Liver (tissue), 9 donors: ENCODE data around the gene ANGPTL7. TPM values are rescaled to one million over a fixed set of nuclear protein-coding genes. Genes with fewer than 3 reads are reported as not detected.

Source experiments
- DNase-seq: peaks from one replicate; pipeline ENCODE4 v3.0.0-alpha.2; 2017; ENCODE audit warnings: low spot score
- H3K27ac ChIP-seq, 2 donors: one replicate each; pipeline ENCODE4 v1.7.0; 2013; ENCODE audit warnings: inconsistent platforms in 2 of 2, low read length in 2 of 2, control low read depth in 1 of 2, low read depth in 1 of 2, mild to moderate bottlenecking in 1 of 2
- H3K27me3 ChIP-seq, 4 donors: one replicate each; pipeline versions ENCODE4 v1.6.1 to v1.7.0; 2013; ENCODE audit warnings: low read length in 3 of 4, inconsistent platforms in 1 of 4, mild to moderate bottlenecking in 1 of 4, moderate library complexity in 1 of 4; ENCODE audit not compliant: control insufficient read depth in 4 of 4, insufficient read depth in 4 of 4
- H3K36me3 ChIP-seq, 4 donors: one replicate each; pipeline versions ENCODE4 v1.6.1 to v1.7.0; 2013; ENCODE audit warnings: low read length in 3 of 4, mild to moderate bottlenecking in 3 of 4, low read depth in 1 of 4, moderate library complexity in 1 of 4; ENCODE audit not compliant: control insufficient read depth in 4 of 4, insufficient read depth in 3 of 4
- H3K4me1 ChIP-seq, 4 donors: one replicate each; pipeline versions ENCODE4 v1.6.1 to v1.7.0; 2013; ENCODE audit warnings: low read length in 3 of 4, mild to moderate bottlenecking in 3 of 4, moderate library complexity in 1 of 4; ENCODE audit not compliant: control insufficient read depth in 4 of 4, insufficient read depth in 4 of 4
- H3K4me3 ChIP-seq, 3 donors: one replicate each; pipeline versions ENCODE4 v1.6.1 to v1.7.0; 2013; ENCODE audit warnings: low read length in 3 of 3, control low read depth in 1 of 3, low read depth in 1 of 3, mild to moderate bottlenecking in 1 of 3
- H3K9ac ChIP-seq, 2 donors: one replicate each; pipeline ENCODE4 v1.7.0; 2013; ENCODE audit warnings: low read length in 2 of 2, mild to moderate bottlenecking in 2 of 2, moderate library complexity in 2 of 2, control low read depth in 1 of 2, low read depth in 1 of 2
- H3K9me3 ChIP-seq, 4 donors: one replicate each; pipeline versions ENCODE4 v1.6.1 to v1.7.0; 2013; ENCODE audit warnings: low read length in 3 of 4; ENCODE audit not compliant: control insufficient read depth in 4 of 4
- ATF3 ChIP-seq: IDR thresholded peaks from 2 replicates; pipeline ENCODE4 v1.6.1; 2016; ENCODE audit warnings: antibody characterized with exemption
- EGR1 ChIP-seq, 2 donors: IDR thresholded peaks; 2 replicates each; pipeline ENCODE4 v1.6.1; 2016 to 2018; ENCODE audit warnings: antibody characterized with exemption in 2 of 2, low read depth in 2 of 2
- FOXA1 ChIP-seq: IDR thresholded peaks from 2 replicates; pipeline ENCODE4 v1.6.1; 2016; ENCODE audit warnings: antibody characterized with exemption
- FOXA2 ChIP-seq: IDR thresholded peaks from 2 replicates; pipeline ENCODE4 v1.6.1; 2016; ENCODE audit warnings: antibody characterized with exemption
- GABPA ChIP-seq, 2 donors: IDR thresholded peaks in 1 of 2; conservative IDR thresholded peaks in 1 of 2; 2 replicates each; pipeline ENCODE4 v1.6.1; 2016; ENCODE audit warnings: antibody characterized with exemption in 2 of 2, mild to moderate bottlenecking in 1 of 2, moderate library complexity in 1 of 2
- HNF4A ChIP-seq, 2 donors: conservative IDR thresholded peaks; 2 replicates each; pipeline ENCODE4 v1.6.1; 2016; ENCODE audit warnings: antibody characterized with exemption in 2 of 2, mild to moderate bottlenecking in 2 of 2
- HNF4G ChIP-seq: IDR thresholded peaks from 2 replicates; pipeline ENCODE4 v1.6.1; 2016; ENCODE audit warnings: antibody characterized with exemption
- JUND ChIP-seq, 2 donors: IDR thresholded peaks; 2 replicates each; pipeline ENCODE4 v1.6.1; 2016; ENCODE audit warnings: antibody characterized with exemption in 2 of 2
- NR2F2 ChIP-seq: IDR thresholded peaks from 2 replicates; pipeline ENCODE4 v1.6.1; 2016; ENCODE audit warnings: antibody characterized with exemption
- RAD21 ChIP-seq, 2 donors: IDR thresholded peaks; 2 replicates each; pipeline ENCODE4 v1.6.1; 2016; ENCODE audit warnings: antibody characterized with exemption in 2 of 2, mild to moderate bottlenecking in 2 of 2
- REST ChIP-seq: IDR thresholded peaks from 2 replicates; pipeline ENCODE4 v1.6.1; 2016; ENCODE audit warnings: antibody characterized with exemption, mild to moderate bottlenecking
- RXRA ChIP-seq, 2 donors: IDR thresholded peaks; 2 replicates each; pipeline ENCODE4 v1.6.1; 2017 to 2018; ENCODE audit warnings: antibody characterized with exemption in 2 of 2, mild to moderate bottlenecking in 1 of 2
- SP1 ChIP-seq: IDR thresholded peaks from 2 replicates; pipeline ENCODE4 v1.6.1; 2018; ENCODE audit warnings: antibody characterized with exemption, mild to moderate bottlenecking
- TAF1 ChIP-seq: conservative IDR thresholded peaks from 2 replicates; pipeline ENCODE4 v1.6.1; 2016; ENCODE audit warnings: antibody characterized with exemption, mild to moderate bottlenecking
- YY1 ChIP-seq: IDR thresholded peaks from 2 replicates; pipeline ENCODE4 v1.6.1; 2016; ENCODE audit warnings: antibody characterized with exemption, mild to moderate bottlenecking
- ZBTB33 ChIP-seq: IDR thresholded peaks from 2 replicates; pipeline ENCODE4 v1.6.1; 2016; ENCODE audit warnings: antibody characterized with exemption
- WGBS: extraction: QIAGEN DNeasy Blood & Tissue Kit; methylation state at CpG from one replicate; pipeline ENCODE4 v1.1.7; 2013; 5-methylcytosine and 5-hydroxymethylcytosine counted together
- polyA plus RNA-seq, 2 donors: library from polyadenylated mRNA; stranded (reverse) in 1 of 2; unstranded in 1 of 2; fragments of 200-250 nt in 1 of 2; fragments of >200 nt in 1 of 2; fragmentation: Nextera tagmentation in 1 of 2; extraction: Ambion mirVana in 1 of 2; gene quantifications; one replicate each; pipeline versions ENCODE4 v1.2.1 to v1.2.3, GENCODE V29; 2013 to 2015
- total RNA-seq, 2 donors: library from RNA; depleted of rRNA; stranded (reverse); fragments of >200 nt; gene quantifications; one replicate each; pipeline ENCODE4 v1.2.3, GENCODE V29; 2014
- TF ChIP-seq, protein P1 (sequence below): fragments of 150-350 bp; IDR thresholded peaks from 2 replicates; pipeline ENCODE4 v1.5.1; 2017; ENCODE audit warnings: improper control_type of control experiment, low read depth, low read length; ENCODE audit not compliant: missing input control
- donor health status: healthy.
- donor health status: healthy.
- donor health status: healthy.
- donor health status: healthy.
- donor health status: healthy.

Gene ANGPTL7
- total and polyA plus RNA-seq, 4 donors: 0.06 to 0.07 TPM; not detected in 2

DNA sequence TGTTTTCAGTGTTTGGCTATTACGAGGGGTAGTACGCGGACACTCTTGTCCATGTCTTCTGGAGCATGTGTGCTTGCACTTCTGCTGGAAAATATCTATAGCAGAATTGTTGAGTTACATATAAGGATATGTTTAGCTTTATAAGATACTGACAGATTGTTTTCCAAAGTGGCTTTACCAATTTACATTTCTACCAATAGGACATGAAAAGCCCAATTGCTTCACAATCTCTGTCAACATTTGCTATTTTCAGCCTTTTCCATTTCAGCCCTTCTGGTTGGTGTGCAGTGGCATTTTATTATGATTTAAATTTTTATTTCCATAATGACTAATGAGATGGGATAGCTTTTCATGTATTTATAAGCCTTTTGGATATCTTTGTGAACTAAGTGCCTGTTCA, 6.3 kb upstream of the ANGPTL7 start (continued):
- TF ChIP-seq REST (no peak), RXRA (IDR thresholded peaks at IDR 0.05) (no peak), JUND (IDR thresholded peaks at IDR 0.05) (no peak), ATF3 (no peak), HNF4G (no peak), SP1 (no peak)

DNA sequence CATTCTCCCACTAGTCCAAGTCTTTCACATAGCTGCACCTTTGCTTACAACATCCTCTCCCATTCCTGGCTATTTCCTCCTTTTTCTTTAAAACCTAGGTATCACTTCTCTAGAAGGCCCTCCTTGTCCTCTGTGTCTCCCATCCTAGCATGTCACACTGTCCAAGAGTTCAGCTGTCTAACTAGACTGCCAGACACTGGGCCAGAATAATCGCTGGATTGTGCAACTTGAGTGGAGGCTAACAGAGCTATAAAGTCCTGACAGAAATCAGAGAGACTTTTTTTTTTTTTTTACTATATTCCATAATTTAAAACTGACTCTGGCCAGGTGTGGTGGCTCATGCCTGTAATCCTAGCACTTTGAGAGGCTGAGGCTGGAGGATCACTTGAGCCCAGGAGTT, 4.2 kb upstream of the ANGPTL7 start:
- TF ChIP-seq HNF4A (conservative IDR thresholded peaks at IDR 0.05): peak in 1 of 2 donors; percentile 20
- TF ChIP-seq HNF4G: no peak
- H3K9ac ChIP-seq: no peak overlapping the region
- 39% methylated on average over 1 of the region's 1 CpG for WGBS
- H3K36me3 ChIP-seq: peaks cover 0 to 8% (median 3%) of the 10 kb centered on the region in 4 donors
- peaks cover 0 to 17% (median 13%) of the 10 kb centered on the region in 4 donors for H3K4me1 ChIP-seq
- no peak for DNase-seq
- no peaks in the 10 kb centered on the region for H3K27me3 ChIP-seq
- H3K27ac ChIP-seq: no peak overlapping the region
- no peak overlapping the region for H3K4me3 ChIP-seq
- no peaks in the 10 kb centered on the region for H3K9me3 ChIP-seq

DNA sequence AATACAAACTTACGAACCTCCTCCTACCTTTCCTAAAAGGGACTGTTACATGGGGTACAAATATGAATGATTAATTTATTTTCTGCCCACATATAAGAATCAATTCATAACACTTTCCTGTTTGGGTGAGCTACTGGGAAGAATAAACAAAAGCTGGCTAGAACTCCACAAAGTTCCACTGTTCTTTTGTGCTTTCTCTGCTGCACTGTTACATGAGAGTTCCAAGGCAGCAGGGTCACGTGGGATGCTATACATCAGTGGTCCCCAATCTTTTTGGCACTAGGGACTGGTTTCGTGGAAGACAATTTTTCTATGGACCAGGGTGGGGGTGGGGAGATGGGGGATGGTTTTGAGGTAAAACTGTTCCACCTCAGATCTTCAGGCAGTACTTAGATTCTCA, 2.2 kb upstream of the ANGPTL7 start:
- Histone ChIP-seq H3K36me3 (peaks cover 0 to 11% (median 6%) of the 10 kb centered on the region in 4 donors), H3K9me3 (no peaks in the 10 kb centered on the region), H3K4me1 (peaks cover 0 to 17% (median 13%) of the 10 kb centered on the region in 4 donors), H3K27ac (no peak overlapping the region), H3K4me3 (no peak overlapping the region), H3K9ac (no peak overlapping the region), H3K27me3 (no peaks in the 10 kb centered on the region)
- TF ChIP-seq HNF4G (no peak), TAF1 (no peak), SP1 (no peak), HNF4A (conservative IDR thresholded peaks at IDR 0.05) (no peak), RXRA (IDR thresholded peaks at IDR 0.05) (no peak), GABPA (IDR thresholded peaks at IDR 0.05 in 1 of 2, conservative IDR thresholded peaks at IDR 0.05 in 1 of 2) (no peak), RAD21 (IDR thresholded peaks at IDR 0.05) (no peak), YY1 (no peak), ATF3 (no peak), NR2F2 (no peak), ZBTB33 (no peak), FOXA2 (no peak), FOXA1 (no peak), REST (no peak), EGR1 (IDR thresholded peaks at IDR 0.05; ENCODE audit: low read depth in 2 of 2) (no peak)
- TF ChIP-seq, protein P1, sequence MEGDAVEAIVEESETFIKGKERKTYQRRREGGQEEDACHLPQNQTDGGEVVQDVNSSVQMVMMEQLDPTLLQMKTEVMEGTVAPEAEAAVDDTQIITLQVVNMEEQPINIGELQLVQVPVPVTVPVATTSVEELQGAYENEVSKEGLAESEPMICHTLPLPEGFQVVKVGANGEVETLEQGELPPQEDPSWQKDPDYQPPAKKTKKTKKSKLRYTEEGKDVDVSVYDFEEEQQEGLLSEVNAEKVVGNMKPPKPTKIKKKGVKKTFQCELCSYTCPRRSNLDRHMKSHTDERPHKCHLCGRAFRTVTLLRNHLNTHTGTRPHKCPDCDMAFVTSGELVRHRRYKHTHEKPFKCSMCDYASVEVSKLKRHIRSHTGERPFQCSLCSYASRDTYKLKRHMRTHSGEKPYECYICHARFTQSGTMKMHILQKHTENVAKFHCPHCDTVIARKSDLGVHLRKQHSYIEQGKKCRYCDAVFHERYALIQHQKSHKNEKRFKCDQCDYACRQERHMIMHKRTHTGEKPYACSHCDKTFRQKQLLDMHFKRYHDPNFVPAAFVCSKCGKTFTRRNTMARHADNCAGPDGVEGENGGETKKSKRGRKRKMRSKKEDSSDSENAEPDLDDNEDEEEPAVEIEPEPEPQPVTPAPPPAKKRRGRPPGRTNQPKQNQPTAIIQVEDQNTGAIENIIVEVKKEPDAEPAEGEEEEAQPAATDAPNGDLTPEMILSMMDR: no peak
- 97% methylated on average over 3 of the region's 3 CpGs for WGBS
- no peak for DNase-seq
